Gastroesophageal sphincter (tissue), 3 donors: ENCODE data around the gene MACROD1.

Source experiments
- POLR2A ChIP-seq, 2 donors: fragments of 450-650 bp; IDR thresholded peaks; one replicate each; pipeline ENCODE4 v1.6.1; 2017; ENCODE audit warnings: antibody characterized with exemption in 2 of 2, mild to moderate bottlenecking in 2 of 2, moderate library complexity in 1 of 2
- TF ChIP-seq, protein P1 (sequence below), 4 experiments: fragments of 200-600 bp in 2 of 4; fragments of 450-650 bp in 2 of 4; sonication (generic) in 1 of 4; IDR thresholded peaks; one replicate each; pipeline ENCODE4 v1.5.1; 2017 to 2019; ENCODE audit warnings: antibody characterized with exemption in 4 of 4, mild to moderate bottlenecking in 2 of 4, moderate library complexity in 2 of 4

DNA sequence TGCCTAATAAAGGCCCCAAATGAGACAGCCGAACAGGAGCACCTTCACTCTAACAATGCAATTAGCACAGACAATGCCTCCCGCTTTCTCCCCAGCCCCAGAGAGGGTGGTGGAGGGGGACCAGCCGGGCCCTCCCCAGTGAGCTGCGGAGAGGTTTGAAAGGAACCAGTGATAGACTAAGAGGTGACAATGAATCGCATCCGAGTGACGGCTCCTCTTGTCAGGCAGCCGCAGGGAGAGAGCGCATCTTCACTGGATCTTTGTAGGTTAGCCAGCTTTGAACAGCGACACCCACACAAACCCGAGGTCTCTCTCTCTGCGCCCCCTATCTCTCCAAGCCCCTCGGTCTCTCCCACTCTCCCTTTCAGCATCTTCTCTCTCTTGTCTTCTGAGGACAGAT is 102.1 kb downstream of the MACROD1 start:
- no peak for TF ChIP-seq POLR2A (IDR thresholded peaks at IDR 0.05)
- TF ChIP-seq, protein P1, sequence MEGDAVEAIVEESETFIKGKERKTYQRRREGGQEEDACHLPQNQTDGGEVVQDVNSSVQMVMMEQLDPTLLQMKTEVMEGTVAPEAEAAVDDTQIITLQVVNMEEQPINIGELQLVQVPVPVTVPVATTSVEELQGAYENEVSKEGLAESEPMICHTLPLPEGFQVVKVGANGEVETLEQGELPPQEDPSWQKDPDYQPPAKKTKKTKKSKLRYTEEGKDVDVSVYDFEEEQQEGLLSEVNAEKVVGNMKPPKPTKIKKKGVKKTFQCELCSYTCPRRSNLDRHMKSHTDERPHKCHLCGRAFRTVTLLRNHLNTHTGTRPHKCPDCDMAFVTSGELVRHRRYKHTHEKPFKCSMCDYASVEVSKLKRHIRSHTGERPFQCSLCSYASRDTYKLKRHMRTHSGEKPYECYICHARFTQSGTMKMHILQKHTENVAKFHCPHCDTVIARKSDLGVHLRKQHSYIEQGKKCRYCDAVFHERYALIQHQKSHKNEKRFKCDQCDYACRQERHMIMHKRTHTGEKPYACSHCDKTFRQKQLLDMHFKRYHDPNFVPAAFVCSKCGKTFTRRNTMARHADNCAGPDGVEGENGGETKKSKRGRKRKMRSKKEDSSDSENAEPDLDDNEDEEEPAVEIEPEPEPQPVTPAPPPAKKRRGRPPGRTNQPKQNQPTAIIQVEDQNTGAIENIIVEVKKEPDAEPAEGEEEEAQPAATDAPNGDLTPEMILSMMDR (IDR thresholded peaks at IDR 0.05), result no peak
